ENCODE measurements around the gene TMEM181.
"Not testable (repeated sequence)": the region's sequence is repeated elsewhere in the genome, so short reads cannot be mapped to it uniquely, and the experiment has no call there.

Gene TMEM181

GRCh38 chr6:158559895-158560835 lies at the start of gene TMEM181:
Gene TMEM181, plus strand, starts transcription at chr6:158560091. Its CDS starts 134 bp downstream, at chr6:158560225.
- peak; percentile 30 for DNase-seq

GRCh38 chr6:158512809-158513208 lies 47.1 kb upstream of the TMEM181 start:
- DNase-seq, result no peak

GRCh38 chr6:158514176-158514575 lies 45.7 kb upstream of the TMEM181 start:
- no peak for DNase-seq

- no peak for DNase-seq
These were observed 44.9 kb upstream of the TMEM181 start for GRCh38 chr6:158514991-158515390.

- DNase-seq, result no peak
These were observed 43.8 kb upstream of the TMEM181 start for GRCh38 chr6:158516098-158516497.

GRCh38 chr6:158517038-158517437 lies 42.9 kb upstream of the TMEM181 start:
- DNase-seq, result no peak

- no peak for DNase-seq
These were observed 42.3 kb upstream of the TMEM181 start for GRCh38 chr6:158517581-158517980.

GRCh38 chr6:158518191-158519127 lies 41.4 kb upstream of the TMEM181 start:
- DNase-seq, result no peak

- DNase-seq, result no peak
These were observed 40.6 kb upstream of the TMEM181 start for GRCh38 chr6:158519300-158519699.

- DNase-seq, result no peak
These were observed 40.1 kb upstream of the TMEM181 start for GRCh38 chr6:158519761-158520160.

- not testable (repeated sequence) for DNase-seq
These were observed 38.9 kb upstream of the TMEM181 start for GRCh38 chr6:158520975-158521374.

- DNase-seq, result no peak
These were observed 38.1 kb upstream of the TMEM181 start for GRCh38 chr6:158521759-158522158.

GRCh38 chr6:158522616-158523015 lies 37.3 kb upstream of the TMEM181 start:
- no peak for DNase-seq

GRCh38 chr6:158524311-158524710 lies 35.6 kb upstream of the TMEM181 start:
- DNase-seq, result no peak

GRCh38 chr6:158527858-158528257 lies 32.0 kb upstream of the TMEM181 start:
- not testable (repeated sequence) for DNase-seq

- DNase-seq, result no peak
These were observed 31.1 kb upstream of the TMEM181 start for GRCh38 chr6:158528826-158529225.

GRCh38 chr6:158529629-158530028 lies 30.3 kb upstream of the TMEM181 start:
- no peak for DNase-seq

- DNase-seq, result no peak
These were observed 28.3 kb upstream of the TMEM181 start for GRCh38 chr6:158531566-158531965.

- no peak for DNase-seq
These were observed 27.9 kb upstream of the TMEM181 start for GRCh38 chr6:158531970-158532369.

GRCh38 chr6:158536084-158536890 lies 23.6 kb upstream of the TMEM181 start:
- DNase-seq, result peak; percentile 55

GRCh38 chr6:158536891-158537798 lies 22.7 kb upstream of the TMEM181 start:
- peak; percentile 66 for DNase-seq
